Activated naive CD8-positive, alpha-beta T cell treated with anti-CD3 and anti-CD28 coated beads, Interleukin-2, amount 50 U/mL, for 24 hours (primary cell): ENCODE measurements around the gene GRB10.
"Not testable (repeated sequence)": the region's sequence is repeated elsewhere in the genome, so short reads cannot be mapped to it uniquely, and the experiment has no call there.

ENCODE experiments used
- ATAC-seq: fragments of 150-1000 bp; cut with Tn5 transposase; one replicate; pipeline ENCODE4 v1.10.0; 2021
- DNase-seq: peaks from one replicate; pipeline ENCODE4 v3.0.0; 2021
- H3K27ac Mint-ChIP-seq: one replicate; pipeline ENCODE4 v1.8.0; 2021; ENCODE audit warnings: mild to moderate bottlenecking, mixed read lengths
- H3K27me3 Mint-ChIP-seq: one replicate; pipeline ENCODE4 v1.8.0; 2021; ENCODE audit warnings: mixed read lengths
- H3K36me3 Mint-ChIP-seq: one replicate; pipeline ENCODE4 v1.8.0; 2021; ENCODE audit warnings: low read depth, mixed read lengths
- H3K4me1 Mint-ChIP-seq: one replicate; pipeline ENCODE4 v1.8.0; 2021; ENCODE audit warnings: mixed read lengths
- H3K4me3 Mint-ChIP-seq: one replicate; pipeline ENCODE4 v1.8.0; 2021; ENCODE audit warnings: mild to moderate bottlenecking, moderate library complexity, mixed read lengths
- H3K9me3 Mint-ChIP-seq: one replicate; pipeline ENCODE4 v1.8.0; 2021; ENCODE audit warnings: mixed read lengths

GRB10 gene

GRCh38 chr7:50591480-50592438 is 190.9 kb downstream of the GRB10 start:
- ATAC-seq (no peak), DNase-seq (no peak)
- Mint-ChIP-seq H3K4me1 (peaks cover 8% of the 10 kb centered on the region), H3K27ac (no peak overlapping the region), H3K9me3 (no peaks in the 10 kb centered on the region), H3K4me3 (no peak overlapping the region), H3K27me3 (peaks cover 4% of the 10 kb centered on the region), H3K36me3 (no peaks in the 10 kb centered on the region)

GRCh38 chr7:50591098-50591479 is 191.6 kb downstream of the GRB10 start:
- no peaks in the 10 kb centered on the region for H3K9me3 Mint-ChIP-seq
- DNase-seq (no peak), ATAC-seq (no peak)
- no peak overlapping the region for H3K4me3 Mint-ChIP-seq
- peaks cover 4% of the 10 kb centered on the region for H3K27me3 Mint-ChIP-seq
- H3K4me1 Mint-ChIP-seq = peaks cover 8% of the 10 kb centered on the region
- H3K36me3 Mint-ChIP-seq = no peaks in the 10 kb centered on the region
- no peak overlapping the region for H3K27ac Mint-ChIP-seq

- Mint-ChIP-seq H3K36me3 (no peaks in the 10 kb centered on the region), H3K4me3 (no peak overlapping the region), H3K27me3 (peaks cover 4% of the 10 kb centered on the region), H3K27ac (no peak overlapping the region), H3K4me1 (peaks cover 8% of the 10 kb centered on the region), H3K9me3 (no peaks in the 10 kb centered on the region)
- no peak for DNase-seq
- ATAC-seq = no peak
Observed at GRCh38 chr7:50590535-50590934, 192.2 kb downstream of the GRB10 start.

- H3K4me1 Mint-ChIP-seq = no peaks in the 10 kb centered on the region
- no peak for DNase-seq
- H3K27me3 Mint-ChIP-seq = peaks cover 4% of the 10 kb centered on the region
- H3K36me3 Mint-ChIP-seq = no peaks in the 10 kb centered on the region
- no peak for ATAC-seq
- H3K4me3 Mint-ChIP-seq = no peak overlapping the region
- no peaks in the 10 kb centered on the region for H3K9me3 Mint-ChIP-seq
- no peak overlapping the region for H3K27ac Mint-ChIP-seq
Observed at GRCh38 chr7:50589364-50589763, 193.3 kb downstream of the GRB10 start.

- peaks cover 4% of the 10 kb centered on the region for H3K27me3 Mint-ChIP-seq
- ATAC-seq = no peak
Observed at GRCh38 chr7:50588937-50589336, 193.8 kb downstream of the GRB10 start.

GRCh38 chr7:50587737-50588136 is 195.0 kb downstream of the GRB10 start:
- Mint-ChIP-seq H3K9me3 (peaks cover 9% of the 10 kb centered on the region), H3K4me3 (no peak overlapping the region), H3K27ac (no peak overlapping the region), H3K27me3 (peaks cover 4% of the 10 kb centered on the region), H3K4me1 (no peaks in the 10 kb centered on the region), H3K36me3 (no peaks in the 10 kb centered on the region)
- no peak for ATAC-seq
- no peak for DNase-seq

More at GRCh38 chr7:50588937-50589336, 193.8 kb downstream of the GRB10 start:
- DNase-seq = no peak
- H3K36me3 Mint-ChIP-seq = no peaks in the 10 kb centered on the region
- H3K9me3 Mint-ChIP-seq = peaks cover 2% of the 10 kb centered on the region
- H3K27ac Mint-ChIP-seq = no peak overlapping the region
- H3K4me3 Mint-ChIP-seq = no peak overlapping the region
- H3K4me1 Mint-ChIP-seq = no peaks in the 10 kb centered on the region

- DNase-seq (no peak), ATAC-seq (no peak)
- Mint-ChIP-seq H3K4me3 (no peak overlapping the region), H3K27me3 (peaks cover 6% of the 10 kb centered on the region), H3K4me1 (no peaks in the 10 kb centered on the region), H3K27ac (no peak overlapping the region), H3K36me3 (no peaks in the 10 kb centered on the region), H3K9me3 (peaks cover 14% of the 10 kb centered on the region)
Observed at GRCh38 chr7:50584793-50585408, 197.8 kb downstream of the GRB10 start.

GRCh38 chr7:50584386-50584785 is 198.3 kb downstream of the GRB10 start:
- DNase-seq (no peak), ATAC-seq (no peak)
- Mint-ChIP-seq H3K27ac (no peak overlapping the region), H3K27me3 (peaks cover 6% of the 10 kb centered on the region), H3K36me3 (no peaks in the 10 kb centered on the region), H3K9me3 (peaks cover 14% of the 10 kb centered on the region), H3K4me1 (no peaks in the 10 kb centered on the region), H3K4me3 (no peak overlapping the region)

- H3K36me3 Mint-ChIP-seq, H3K4me3 Mint-ChIP-seq, DNase-seq, ATAC-seq, H3K27me3 Mint-ChIP-seq, H3K27ac Mint-ChIP-seq, H3K4me1 Mint-ChIP-seq: not testable (repeated sequence)
- peaks cover 14% of the 10 kb centered on the region for H3K9me3 Mint-ChIP-seq
Observed at GRCh38 chr7:50583295-50583694, 199.4 kb downstream of the GRB10 start.

- H3K36me3 Mint-ChIP-seq, H3K4me1 Mint-ChIP-seq, H3K4me3 Mint-ChIP-seq, ATAC-seq, DNase-seq, H3K27ac Mint-ChIP-seq, H3K27me3 Mint-ChIP-seq: not testable (repeated sequence)
- H3K9me3 Mint-ChIP-seq = peaks cover 20% of the 10 kb centered on the region
Observed at GRCh38 chr7:50582271-50582670, 200.4 kb downstream of the GRB10 start.

GRCh38 chr7:50580666-50581065 is 202.0 kb downstream of the GRB10 start:
- ATAC-seq, H3K36me3 Mint-ChIP-seq, H3K27me3 Mint-ChIP-seq, DNase-seq, H3K27ac Mint-ChIP-seq, H3K4me3 Mint-ChIP-seq, H3K4me1 Mint-ChIP-seq: not testable (repeated sequence)
- peaks cover 20% of the 10 kb centered on the region for H3K9me3 Mint-ChIP-seq

GRCh38 chr7:50580057-50580456 is 202.6 kb downstream of the GRB10 start:
- peaks cover 8% of the 10 kb centered on the region for H3K27me3 Mint-ChIP-seq
- ATAC-seq (no peak), DNase-seq (no peak)
- no peaks in the 10 kb centered on the region for H3K4me1 Mint-ChIP-seq
- peaks cover 20% of the 10 kb centered on the region for H3K9me3 Mint-ChIP-seq
- H3K36me3 Mint-ChIP-seq = peaks cover 1% of the 10 kb centered on the region
- no peak overlapping the region for H3K4me3 Mint-ChIP-seq
- H3K27ac Mint-ChIP-seq = no peak overlapping the region

- H3K27me3 Mint-ChIP-seq, H3K4me3 Mint-ChIP-seq, H3K36me3 Mint-ChIP-seq, H3K4me1 Mint-ChIP-seq, H3K27ac Mint-ChIP-seq, DNase-seq, ATAC-seq: not testable (repeated sequence)
- H3K9me3 Mint-ChIP-seq = peaks cover 12% of the 10 kb centered on the region
Observed at GRCh38 chr7:50578105-50578504, 204.6 kb downstream of the GRB10 start.

- H3K4me3 Mint-ChIP-seq = no peak overlapping the region
- H3K27me3 Mint-ChIP-seq = peaks cover 9% of the 10 kb centered on the region
- peaks cover 10% of the 10 kb centered on the region for H3K9me3 Mint-ChIP-seq
Observed at GRCh38 chr7:50577569-50577968, 205.1 kb downstream of the GRB10 start.

GRCh38 chr7:50576388-50576787 is 206.3 kb downstream of the GRB10 start:
- not testable (repeated sequence) for H3K27me3 Mint-ChIP-seq, ATAC-seq, H3K27ac Mint-ChIP-seq, H3K36me3 Mint-ChIP-seq, H3K4me1 Mint-ChIP-seq, DNase-seq, H3K4me3 Mint-ChIP-seq, H3K9me3 Mint-ChIP-seq

More at GRCh38 chr7:50577569-50577968, 205.1 kb downstream of the GRB10 start:
- ATAC-seq (no peak), DNase-seq (no peak)
- H3K27ac Mint-ChIP-seq = no peak overlapping the region
- H3K4me1 Mint-ChIP-seq = no peaks in the 10 kb centered on the region
- H3K36me3 Mint-ChIP-seq = peaks cover 1% of the 10 kb centered on the region
